ENCODE data around the gene HSPA1A.

GRCh38 chr6:31811645-31812044 lies 3.7 kb upstream of the HSPA1A start:
- TF ChIP-seq, protein P1, sequence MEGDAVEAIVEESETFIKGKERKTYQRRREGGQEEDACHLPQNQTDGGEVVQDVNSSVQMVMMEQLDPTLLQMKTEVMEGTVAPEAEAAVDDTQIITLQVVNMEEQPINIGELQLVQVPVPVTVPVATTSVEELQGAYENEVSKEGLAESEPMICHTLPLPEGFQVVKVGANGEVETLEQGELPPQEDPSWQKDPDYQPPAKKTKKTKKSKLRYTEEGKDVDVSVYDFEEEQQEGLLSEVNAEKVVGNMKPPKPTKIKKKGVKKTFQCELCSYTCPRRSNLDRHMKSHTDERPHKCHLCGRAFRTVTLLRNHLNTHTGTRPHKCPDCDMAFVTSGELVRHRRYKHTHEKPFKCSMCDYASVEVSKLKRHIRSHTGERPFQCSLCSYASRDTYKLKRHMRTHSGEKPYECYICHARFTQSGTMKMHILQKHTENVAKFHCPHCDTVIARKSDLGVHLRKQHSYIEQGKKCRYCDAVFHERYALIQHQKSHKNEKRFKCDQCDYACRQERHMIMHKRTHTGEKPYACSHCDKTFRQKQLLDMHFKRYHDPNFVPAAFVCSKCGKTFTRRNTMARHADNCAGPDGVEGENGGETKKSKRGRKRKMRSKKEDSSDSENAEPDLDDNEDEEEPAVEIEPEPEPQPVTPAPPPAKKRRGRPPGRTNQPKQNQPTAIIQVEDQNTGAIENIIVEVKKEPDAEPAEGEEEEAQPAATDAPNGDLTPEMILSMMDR (IDR thresholded peaks at IDR 0.05) = no peak
- TF ChIP-seq POLR2A (IDR thresholded peaks at IDR 0.05) = no peak
